ENCODE measurements around the gene PLSCR4. TPM values are rescaled to one million over a fixed set of nuclear protein-coding genes. Genes with fewer than 3 reads are reported as not detected.
A peak's percentile ranks its signal among the peaks of the same experiment; 100 is the strongest.

PLSCR4 gene
- total and polyA plus RNA-seq, 2 donors (not counting 3 experiments of a cell fraction or from before 2014, with no cell fraction given) = 81.5 to 91.7 TPM

DNA sequence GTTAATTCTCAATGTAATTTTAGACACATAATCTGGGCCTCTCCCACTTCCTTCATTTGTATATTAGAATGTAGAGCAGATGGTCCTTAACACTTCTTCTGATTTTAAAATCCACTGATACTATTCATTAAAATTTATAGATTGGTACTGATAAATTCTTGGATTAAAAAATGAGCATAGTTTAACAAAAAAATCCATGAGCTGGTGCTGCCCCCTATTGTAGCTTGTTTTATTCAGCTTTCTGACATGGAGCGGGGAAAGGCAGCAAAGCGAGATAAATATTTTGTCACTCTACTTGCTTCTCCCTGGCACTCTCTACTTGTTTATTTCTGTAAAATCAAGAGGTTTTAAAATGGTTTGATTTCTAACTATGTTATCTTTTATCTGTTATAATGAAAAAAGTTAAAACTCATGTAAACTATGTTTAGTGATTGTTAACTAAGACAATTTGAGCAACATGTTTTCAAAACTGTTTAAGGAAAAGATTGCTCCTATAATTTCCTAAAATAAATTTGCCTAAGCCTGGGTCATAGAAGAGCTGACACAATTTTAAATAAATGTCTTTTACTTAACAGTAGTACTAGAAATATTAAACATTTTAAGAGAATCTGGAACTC is 63.5 kb downstream of the PLSCR4 start:
- H3K9me3 ChIP-seq (replicated peaks; ENCODE audit: control insufficient read depth, insufficient read depth, low read length) = no peaks in the 10 kb centered on the region
- peaks cover 0 to 10% of the 10 kb centered on the region in 2 experiments for H3K36me3 ChIP-seq (ENCODE audit: control insufficient read depth in 2 of 2, extremely low read depth in 1 of 2, insufficient read depth in 2 of 2, low read length in 2 of 2)
- no peak overlapping the region for H3K9ac ChIP-seq (replicated peaks; ENCODE audit: extremely low read depth, insufficient read depth, low read length)
- FAIRE-seq (peak; percentile 8), DNase-seq (ENCODE audit: low read depth, low spot score) (no peak)
- no TSS peak for BruUV-seq (replicated peaks)
- H3K4me3 ChIP-seq (replicated peaks in 1 of 3; ENCODE audit: insufficient read depth in 1 of 3, low read depth in 1 of 3, low read length in 3 of 3) = no peak overlapping the region
- CTCF ChIA-PET = interaction anchor here (0.6 to 5.1 kb wide), 31 partner anchors 10 to 412 kb away, joined by 3 to 347 read pairs (median 5); partner anchors contain the start of gene PLOD2
- no peaks in the 10 kb centered on the region for H3K79me2 ChIP-seq (ENCODE audit: control insufficient read depth, insufficient read depth, low read length)
- H3K9me1 ChIP-seq (replicated peaks; ENCODE audit: control insufficient read depth, extremely low read depth, insufficient read depth, low read length) = no peaks in the 10 kb centered on the region
- intact Hi-C loops (cut with micrococcal nuclease) (loop anchor here (1.0 to 10.0 kb wide), 4 partner anchors 27 to 447 kb away; partner anchors contain the start of gene PLOD2), dilution Hi-C loops (cut with MboI; ENCODE audit: extremely low pct_ligation_motif_present, low sequenced_read_pairs) (no loop called here)
- H3K27ac ChIP-seq (ENCODE audit: insufficient read depth, low read depth, low read length) = no peak overlapping the region
- TF ChIP-seq, protein P1, sequence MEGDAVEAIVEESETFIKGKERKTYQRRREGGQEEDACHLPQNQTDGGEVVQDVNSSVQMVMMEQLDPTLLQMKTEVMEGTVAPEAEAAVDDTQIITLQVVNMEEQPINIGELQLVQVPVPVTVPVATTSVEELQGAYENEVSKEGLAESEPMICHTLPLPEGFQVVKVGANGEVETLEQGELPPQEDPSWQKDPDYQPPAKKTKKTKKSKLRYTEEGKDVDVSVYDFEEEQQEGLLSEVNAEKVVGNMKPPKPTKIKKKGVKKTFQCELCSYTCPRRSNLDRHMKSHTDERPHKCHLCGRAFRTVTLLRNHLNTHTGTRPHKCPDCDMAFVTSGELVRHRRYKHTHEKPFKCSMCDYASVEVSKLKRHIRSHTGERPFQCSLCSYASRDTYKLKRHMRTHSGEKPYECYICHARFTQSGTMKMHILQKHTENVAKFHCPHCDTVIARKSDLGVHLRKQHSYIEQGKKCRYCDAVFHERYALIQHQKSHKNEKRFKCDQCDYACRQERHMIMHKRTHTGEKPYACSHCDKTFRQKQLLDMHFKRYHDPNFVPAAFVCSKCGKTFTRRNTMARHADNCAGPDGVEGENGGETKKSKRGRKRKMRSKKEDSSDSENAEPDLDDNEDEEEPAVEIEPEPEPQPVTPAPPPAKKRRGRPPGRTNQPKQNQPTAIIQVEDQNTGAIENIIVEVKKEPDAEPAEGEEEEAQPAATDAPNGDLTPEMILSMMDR (IDR thresholded peaks at IDR 0.05; ENCODE audit: extremely low read depth in 1 of 2, insufficient read depth in 1 of 2, low read depth in 1 of 2, low read length in 2 of 2) = peak; percentile 28 to 40
- TF ChIP-seq POLR2A (IDR thresholded peaks at IDR 0.05; ENCODE audit: low read depth, low read length) = no peak
- no peak for TF ChIP-seq POLR2AphosphoS5 (IDR thresholded peaks at IDR 0.05; ENCODE audit: insufficient read depth, low read depth, low read length)
- TF ChIP-seq GATA2 (IDR thresholded peaks at IDR 0.05; ENCODE audit: insufficient read depth, insufficient read length, low read depth, low read length) = no peak
- TF ChIP-seq FOS (IDR thresholded peaks at IDR 0.05; ENCODE audit: borderline replicate concordance, insufficient read depth, low read length) = no peak
- no peak overlapping the region for H3K4me2 ChIP-seq (ENCODE audit: insufficient read depth, low read length)
- H4K20me1 ChIP-seq (replicated peaks; ENCODE audit: control insufficient read depth, extremely low read depth, insufficient read depth, low read length) = no peaks in the 10 kb centered on the region
- H3K4me1 ChIP-seq (ENCODE audit: control insufficient read depth, extremely low read depth, insufficient read depth, low read length) = peaks cover 15% of the 10 kb centered on the region
- no peak overlapping the region for H2AFZ ChIP-seq (ENCODE audit: low read depth, low read length)
- POLR2A ChIA-PET = interaction anchor here (1.0 to 3.2 kb wide), 2 partner anchors 27 to 31 kb away, joined by 3 to 20 read pairs; partner anchors contain the start of gene PLOD2
- no peaks in the 10 kb centered on the region for H3K27me3 ChIP-seq (ENCODE audit: control insufficient read depth in 2 of 2, insufficient read depth in 2 of 2, low read length in 2 of 2)
